Measurements from ENCODE around the gene PTPRK.

DNA sequence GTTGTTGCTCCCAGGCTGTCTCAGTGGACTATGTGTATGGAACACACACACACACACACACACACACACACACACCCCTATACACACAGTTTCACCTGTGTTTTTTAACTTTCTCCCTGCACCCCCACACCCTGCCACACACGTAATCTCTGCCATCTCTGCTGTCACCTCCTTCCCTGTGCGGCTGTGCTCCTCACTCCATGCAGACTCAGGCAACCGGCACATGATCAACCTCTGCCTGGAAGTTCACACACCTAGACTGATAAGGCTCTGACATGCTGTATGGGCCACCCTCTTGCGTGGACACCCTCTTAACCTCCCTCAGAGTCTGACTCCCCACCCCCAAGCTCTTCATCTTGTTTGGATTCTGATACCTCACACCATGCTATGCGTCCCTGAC is 467.3 kb downstream of the PTPRK start:
- TF ChIP-seq CTCF (conservative IDR thresholded peaks at IDR 0.05 in 1 of 2, IDR thresholded peaks at IDR 0.05 in 1 of 2; ENCODE audit: low read depth in 1 of 2, low read length in 2 of 2): no peak
- no peak for TF ChIP-seq EZH2 (IDR thresholded peaks at IDR 0.05; ENCODE audit: low read length, missing control alignments)

All from fibroblast of lung (primary cell).